ENCODE data around the gene CCDC182. TPM values are rescaled to one million over a fixed set of nuclear protein-coding genes. Genes with fewer than 3 reads are reported as not detected.
A peak's percentile ranks its signal among the peaks of the same experiment; 100 is the strongest.

The CCDC182 gene
- polyA plus RNA-seq, 1 of the 3 experiments (the other 2 are of a cell fraction): not detected

DNA sequence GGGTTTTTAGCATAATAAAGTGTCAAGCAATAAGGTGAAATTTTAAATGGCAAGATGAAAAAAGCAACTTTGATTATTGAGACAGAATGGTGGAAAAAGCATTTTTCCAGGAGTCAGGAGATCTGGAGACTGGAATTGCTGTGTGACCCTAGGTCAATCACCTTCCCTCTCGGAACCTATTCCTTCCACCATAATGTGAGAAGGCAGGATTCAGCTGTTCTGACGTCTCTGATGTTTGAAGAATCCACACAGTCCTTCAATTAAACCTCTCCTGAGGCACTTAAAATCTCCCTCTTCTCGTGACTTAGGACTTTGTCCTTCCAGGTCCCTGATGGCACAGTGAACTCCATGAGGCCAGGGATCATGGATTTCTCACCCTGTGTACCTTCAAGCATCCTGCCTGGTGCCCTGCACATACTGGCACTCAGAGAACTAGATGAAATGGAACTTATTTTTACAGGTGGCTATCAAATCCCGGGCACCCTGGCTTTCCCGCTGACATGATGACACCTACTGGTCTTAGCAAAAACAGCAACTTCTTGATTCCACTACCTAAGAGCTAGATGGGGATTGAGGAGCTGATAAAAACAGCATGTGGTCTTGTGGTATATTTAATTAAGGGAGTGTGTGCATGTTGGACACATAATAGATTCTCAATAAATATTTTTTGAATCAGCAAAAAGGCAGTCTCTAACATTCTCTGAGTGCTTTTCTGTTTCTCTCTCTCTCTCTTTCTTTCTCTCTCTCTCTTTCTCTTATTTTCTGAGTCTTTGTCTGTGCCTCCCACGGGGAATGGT, 2.3 kb upstream of the CCDC182 start (continued):
- TF ChIP-seq, protein P1, sequence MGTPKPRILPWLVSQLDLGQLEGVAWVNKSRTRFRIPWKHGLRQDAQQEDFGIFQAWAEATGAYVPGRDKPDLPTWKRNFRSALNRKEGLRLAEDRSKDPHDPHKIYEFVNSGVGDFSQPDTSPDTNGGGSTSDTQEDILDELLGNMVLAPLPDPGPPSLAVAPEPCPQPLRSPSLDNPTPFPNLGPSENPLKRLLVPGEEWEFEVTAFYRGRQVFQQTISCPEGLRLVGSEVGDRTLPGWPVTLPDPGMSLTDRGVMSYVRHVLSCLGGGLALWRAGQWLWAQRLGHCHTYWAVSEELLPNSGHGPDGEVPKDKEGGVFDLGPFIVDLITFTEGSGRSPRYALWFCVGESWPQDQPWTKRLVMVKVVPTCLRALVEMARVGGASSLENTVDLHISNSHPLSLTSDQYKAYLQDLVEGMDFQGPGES (IDR thresholded peaks at IDR 0.05; ENCODE audit: low read depth, low read length): no peak
- TF ChIP-seq, protein P2, sequence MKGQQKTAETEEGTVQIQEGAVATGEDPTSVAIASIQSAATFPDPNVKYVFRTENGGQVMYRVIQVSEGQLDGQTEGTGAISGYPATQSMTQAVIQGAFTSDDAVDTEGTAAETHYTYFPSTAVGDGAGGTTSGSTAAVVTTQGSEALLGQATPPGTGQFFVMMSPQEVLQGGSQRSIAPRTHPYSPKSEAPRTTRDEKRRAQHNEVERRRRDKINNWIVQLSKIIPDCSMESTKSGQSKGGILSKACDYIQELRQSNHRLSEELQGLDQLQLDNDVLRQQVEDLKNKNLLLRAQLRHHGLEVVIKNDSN (IDR thresholded peaks at IDR 0.05; ENCODE audit: borderline replicate concordance, low read depth): no peak
- no peak for TF ChIP-seq ELF1 (IDR thresholded peaks at IDR 0.05)
- peak; percentile 93 for TF ChIP-seq SMC3 (IDR thresholded peaks at IDR 0.05; ENCODE audit: low read depth, low read length)
- TF ChIP-seq TEAD4 (IDR thresholded peaks at IDR 0.05; ENCODE audit: borderline replicate concordance, insufficient read depth): no peak
- TF ChIP-seq USF2 (IDR thresholded peaks at IDR 0.05; ENCODE audit: borderline replicate concordance, low read depth, low read length): no peak
- TF ChIP-seq EP300 (IDR thresholded peaks at IDR 0.05; ENCODE audit: borderline replicate concordance in 1 of 2, low read depth in 1 of 2, low read length in 1 of 2): peak in 1 of 2 experiments; percentile 64; a peak in 1 of 4 replicates
- TF ChIP-seq SIN3A (IDR thresholded peaks at IDR 0.05; ENCODE audit: borderline replicate concordance, low read depth, low read length): no peak
- no peak for TF ChIP-seq POLR2AphosphoS5 (IDR thresholded peaks at IDR 0.05; ENCODE audit: low read depth, low read length)
- peak; percentile 71; the same call in 1 of the 2 replicates for TF ChIP-seq MXI1 (IDR thresholded peaks at IDR 0.05; ENCODE audit: low read depth, low read length)
- TF ChIP-seq NRF1 (IDR thresholded peaks at IDR 0.05; ENCODE audit: low read depth, low read length): no peak
- TF ChIP-seq FOXJ3 (CRISPR knock-in tag; IDR thresholded peaks at IDR 0.05): no peak
- TF ChIP-seq RAD21 (IDR thresholded peaks at IDR 0.05; ENCODE audit: low read length): peak; percentile 100
- TF ChIP-seq CTCF (IDR thresholded peaks at IDR 0.05): peak; percentile 99
- no peak for TF ChIP-seq EZH2phosphoT487 (IDR thresholded peaks at IDR 0.05; ENCODE audit: borderline replicate concordance, low read depth)
- no peak for TF ChIP-seq YY1 (IDR thresholded peaks at IDR 0.05; ENCODE audit: low read depth)
- no peak for TF ChIP-seq MEF2A (IDR thresholded peaks at IDR 0.05; ENCODE audit: borderline replicate concordance, low read depth)
- TF ChIP-seq JUND (IDR thresholded peaks at IDR 0.05): no peak
- TF ChIP-seq FOSL2 (IDR thresholded peaks at IDR 0.05; ENCODE audit: borderline replicate concordance, low read depth): no peak

All from SK-N-SH (cell line).